ENCODE data around the gene PSPH. TPM values are rescaled to one million over a fixed set of nuclear protein-coding genes. Genes with fewer than 3 reads are reported as not detected.
"Not testable (repeated sequence)": the region's sequence is repeated elsewhere in the genome, so short reads cannot be mapped to it uniquely, and the experiment has no call there.

Gene PSPH
- 1 to 10 TPM; 4.3 to 5.7 TPM for total RNA-seq
- 1 to 10 TPM; 7.4 TPM for polyA plus RNA-seq
- long read RNA-seq, donor 1, partial matches to known transcripts, result 4 of 23 reads
- long read RNA-seq, donor 1, other reads (novel, unspliced or antisense), result 16 of 23 reads
- long read RNA-seq, donor 2, partial matches to known transcripts, result 0 of 4 reads
- long read RNA-seq, donor 2, other reads (novel, unspliced or antisense), result 3 of 4 reads

GRCh38 chr7:56051339-56052191 lies at the start of gene PSPH, which contains the start of gene CCT6A:
PSPH (minus strand) TSS chr7:56051444; CDS start chr7:56021212, 30,232 bp downstream.
CCT6A (plus strand) TSS chr7:56051765; CDS start chr7:56051849, 84 bp downstream.
- 0% methylated on average over 86 to 97 of the region's 97 CpGs for WGBS, 2 donors
- Histone ChIP-seq H3K27ac (ENCODE audit: low read depth in 1 of 2, low read length in 2 of 2) (peak within 1 kb of the TSS; percentile 34 to 90), H3K27me3 (ENCODE audit: control insufficient read depth in 1 of 2, insufficient read depth in 2 of 2, low read length in 1 of 2) (no peaks in the 10 kb centered on the region), H3K4me3 (ENCODE audit: low read length in 2 of 2) (peak within 1 kb of the TSS; percentile 71 to 83), H3K4me1 (ENCODE audit: control insufficient read depth in 1 of 2, insufficient read depth in 2 of 2, low read length in 2 of 2) (no peaks in the 10 kb centered on the region), H3K36me3 (ENCODE audit: control insufficient read depth in 1 of 2, insufficient read depth in 2 of 2, low read length in 1 of 2) (peaks cover 0 to 5% of the 10 kb centered on the region in 2 donors), H3K9me3 (ENCODE audit: control insufficient read depth, low read length) (no peaks in the 10 kb centered on the region)
- peak; percentile 98 to 99 for DNase-seq
- ATAC-seq (ENCODE audit: low FRiP score), result peak; percentile 100
- intact Hi-C loops (cut with DNase I), result loop anchor here in 1 of 2 donors (1.0 kb wide), 1 partner anchor 13 kb away; the partner anchor contains the start of gene SUMF2

GRCh38 chr7:56099653-56100052 lies 48.4 kb upstream of the PSPH start:
- Histone ChIP-seq H3K4me1 (ENCODE audit: control insufficient read depth in 1 of 2, insufficient read depth in 2 of 2, low read length in 2 of 2) (no peaks in the 10 kb centered on the region), H3K4me3 (ENCODE audit: low read length in 2 of 2) (no peak overlapping the region), H3K27me3 (ENCODE audit: control insufficient read depth in 1 of 2, insufficient read depth in 2 of 2, low read length in 1 of 2) (no peaks in the 10 kb centered on the region), H3K27ac (ENCODE audit: low read depth in 1 of 2, low read length in 2 of 2) (no peak overlapping the region), H3K36me3 (ENCODE audit: control insufficient read depth in 1 of 2, insufficient read depth in 2 of 2, low read length in 1 of 2) (peaks cover 0 to 12% of the 10 kb centered on the region in 2 donors), H3K9me3 (ENCODE audit: control insufficient read depth, low read length) (no peaks in the 10 kb centered on the region)
- WGBS, 2 donors, result 93% methylated on average over 3 of the region's 3 CpGs
- intact Hi-C loops (cut with DNase I), result loop anchor here in 1 of 2 donors (10.0 kb wide), 1 partner anchor 185 kb away; no protein-coding TSS in a partner anchor
- ATAC-seq (ENCODE audit: low FRiP score) (no peak), DNase-seq (peak in 1 of 2 donors; percentile 17)

- not testable (repeated sequence) for H3K36me3 ChIP-seq (ENCODE audit: control insufficient read depth in 1 of 2, insufficient read depth in 2 of 2, low read length in 1 of 2); H3K27ac ChIP-seq (ENCODE audit: low read depth in 1 of 2, low read length in 2 of 2); ATAC-seq (ENCODE audit: low FRiP score)
Measured at GRCh38 chr7:56098187-56099008, 47.2 kb upstream of the PSPH start.

GRCh38 chr7:56097700-56098099 lies 46.5 kb upstream of the PSPH start:
- Histone ChIP-seq H3K27me3 (ENCODE audit: control insufficient read depth in 1 of 2, insufficient read depth in 2 of 2, low read length in 1 of 2) (no peaks in the 10 kb centered on the region), H3K27ac (ENCODE audit: low read depth in 1 of 2, low read length in 2 of 2) (no peak overlapping the region), H3K9me3 (ENCODE audit: control insufficient read depth, low read length) (no peaks in the 10 kb centered on the region), H3K36me3 (ENCODE audit: control insufficient read depth in 1 of 2, insufficient read depth in 2 of 2, low read length in 1 of 2) (peaks cover 0 to 8% of the 10 kb centered on the region in 2 donors), H3K4me3 (ENCODE audit: low read length in 2 of 2) (no peak overlapping the region), H3K4me1 (ENCODE audit: control insufficient read depth in 1 of 2, insufficient read depth in 2 of 2, low read length in 2 of 2) (no peaks in the 10 kb centered on the region)
- DNase-seq, result peak in 1 of 2 donors; percentile 79
- intact Hi-C loops (cut with DNase I), result no loop called here
- ATAC-seq (ENCODE audit: low FRiP score), result no peak
- WGBS, 2 donors, result 14 to 19% methylated on average over 5 of the region's 5 CpGs

More at GRCh38 chr7:56098187-56099008, 47.2 kb upstream of the PSPH start:
- H3K4me3 ChIP-seq (ENCODE audit: low read length in 2 of 2); H3K4me1 ChIP-seq (ENCODE audit: control insufficient read depth in 1 of 2, insufficient read depth in 2 of 2, low read length in 2 of 2); intact Hi-C loops (cut with DNase I); H3K9me3 ChIP-seq (ENCODE audit: control insufficient read depth, low read length); H3K27me3 ChIP-seq (ENCODE audit: control insufficient read depth in 1 of 2, insufficient read depth in 2 of 2, low read length in 1 of 2): not testable (repeated sequence)
- WGBS, 2 donors, result 89 to 90% methylated on average over 8 of the region's 8 CpGs
- DNase-seq, result peak in 1 of 2 donors; percentile 30

- Histone ChIP-seq H3K27me3 (ENCODE audit: control insufficient read depth in 1 of 2, insufficient read depth in 2 of 2, low read length in 1 of 2) (no peaks in the 10 kb centered on the region), H3K4me3 (ENCODE audit: low read length in 2 of 2) (no peak within 1 kb of the TSS), H3K27ac (ENCODE audit: low read depth in 1 of 2, low read length in 2 of 2) (peak within 1 kb of the TSS; percentile 97 to 99), H3K4me1 (ENCODE audit: control insufficient read depth in 1 of 2, insufficient read depth in 2 of 2, low read length in 2 of 2) (no peaks in the 10 kb centered on the region), H3K36me3 (ENCODE audit: control insufficient read depth in 1 of 2, insufficient read depth in 2 of 2, low read length in 1 of 2) (no peaks in the 10 kb centered on the region), H3K9me3 (ENCODE audit: control insufficient read depth, low read length) (no peaks in the 10 kb centered on the region)
- 21 to 23% methylated on average over 19 of the region's 19 CpGs for WGBS, 2 donors
- peak; percentile 88 to 94 for DNase-seq
- peak; percentile 89 for ATAC-seq (ENCODE audit: low FRiP score)
- intact Hi-C loops (cut with DNase I), result no loop called here
Measured at GRCh38 chr7:56092789-56093531, 41.7 kb upstream of the PSPH start, which contains the start of gene PHKG1. PHKG1 (minus strand) TSS chr7:56092952; CDS start chr7:56088941, 4,011 bp downstream.

GRCh38 chr7:56092388-56092787 lies 41.1 kb upstream of the PSPH start:
- H3K27ac ChIP-seq (ENCODE audit: low read depth in 1 of 2, low read length in 2 of 2), result peak overlapping the region; percentile 10 to 97
- WGBS, 2 donors, result 6% methylated on average over 6 of the region's 6 CpGs
- ATAC-seq (ENCODE audit: low FRiP score), result peak; percentile 20
- H3K4me3 ChIP-seq (ENCODE audit: low read length in 2 of 2); intact Hi-C loops (cut with DNase I); H3K27me3 ChIP-seq (ENCODE audit: control insufficient read depth in 1 of 2, insufficient read depth in 2 of 2, low read length in 1 of 2); H3K9me3 ChIP-seq (ENCODE audit: control insufficient read depth, low read length); DNase-seq; H3K4me1 ChIP-seq (ENCODE audit: control insufficient read depth in 1 of 2, insufficient read depth in 2 of 2, low read length in 2 of 2); H3K36me3 ChIP-seq (ENCODE audit: control insufficient read depth in 1 of 2, insufficient read depth in 2 of 2, low read length in 1 of 2): not testable (repeated sequence)

- ATAC-seq (ENCODE audit: low FRiP score), result peak; percentile 83
- intact Hi-C loops (cut with DNase I), result no loop called here
Measured at GRCh38 chr7:56091591-56091990, 40.3 kb upstream of the PSPH start.

More at GRCh38 chr7:56091591-56091990, 40.3 kb upstream of the PSPH start:
- Histone ChIP-seq H3K9me3 (ENCODE audit: control insufficient read depth, low read length) (no peaks in the 10 kb centered on the region), H3K4me1 (ENCODE audit: control insufficient read depth in 1 of 2, insufficient read depth in 2 of 2, low read length in 2 of 2) (no peaks in the 10 kb centered on the region), H3K4me3 (ENCODE audit: low read length in 2 of 2) (no peak overlapping the region), H3K27me3 (ENCODE audit: control insufficient read depth in 1 of 2, insufficient read depth in 2 of 2, low read length in 1 of 2) (no peaks in the 10 kb centered on the region), H3K27ac (ENCODE audit: low read depth in 1 of 2, low read length in 2 of 2) (peak overlapping the region; percentile 97 to 99), H3K36me3 (ENCODE audit: control insufficient read depth in 1 of 2, insufficient read depth in 2 of 2, low read length in 1 of 2) (peaks cover 0 to 2% of the 10 kb centered on the region in 2 donors)
- WGBS, 2 donors, result 4 to 9% methylated on average over 3 of the region's 3 CpGs
- DNase-seq, result peak; percentile 87 to 89
